SK-N-SH (cell line): ENCODE data around the gene NUDT1. TPM values are rescaled to one million over a fixed set of nuclear protein-coding genes. Genes with fewer than 3 reads are reported as not detected.

ENCODE experiments used
- CTCF ChIA-PET: fragments of 300-600, 350-600 bp; formaldehyde crosslinking; extraction: SDS; loops from one replicate; lab custom pipeline; 2021; lab: Yijun Ruan, JAX
- POLR2A ChIA-PET: fragments of 350-600 bp; sonication (Branson Sonifier 250); formaldehyde crosslinking; extraction: SDS; loops from one replicate; lab custom pipeline; 2020; ENCODE audit warnings: antibody characterized with exemption, inconsistent platforms; lab: Yijun Ruan, JAX
- DNase-seq: peaks from one replicate; pipeline ENCODE4 v3.0.0; 2012
- H2AFZ ChIP-seq: fragments of 200-600 bp; sonication (generic); 2 replicates; pipeline ENCODE4 v1.8.1; 2016; ENCODE audit warnings: antibody characterized with exemption, mild to moderate bottlenecking, low read depth
- H3F3A ChIP-seq: fragments of 200-600 bp; sonication (generic); replicated peaks from 2 replicates; pipeline ENCODE3; 2016; ENCODE audit warnings: antibody characterized with exemption, mild to moderate bottlenecking; ENCODE audit not compliant: insufficient read depth
- H3K27ac ChIP-seq, 2 experiments: fragments of 200-500 bp in 1 of 2; fragments of 200-600 bp in 1 of 2; sonication (Bioruptor generic) in 1 of 2; sonication (generic), shearing (Covaris generic) in 1 of 2; 2 replicates each; pipeline versions ENCODE4 v1.5.1 to v1.6.1; 2014 to 2016; ENCODE audit warnings: low read depth in 2 of 2, inconsistent platforms in 1 of 2, low read length in 1 of 2, mild to moderate bottlenecking in 1 of 2, mixed read lengths in 1 of 2
- H3K27me3 ChIP-seq: fragments of 200-600 bp; sonication (generic), shearing (Covaris generic); 2 replicates; pipeline ENCODE4 v1.6.1; 2016; ENCODE audit warnings: mixed run types; ENCODE audit not compliant: insufficient read depth
- H3K36me3 ChIP-seq, 2 experiments: fragments of 200-500 bp in 1 of 2; fragments of 200-600 bp in 1 of 2; sonication (Bioruptor generic) in 1 of 2; sonication (generic) in 1 of 2; replicated peaks in 1 of 2; 2 replicates each; pipeline versions ENCODE3 to v1.5.1; 2014 to 2016; ENCODE audit warnings: low read length in 1 of 2, mild to moderate bottlenecking in 1 of 2; ENCODE audit not compliant: insufficient read depth in 2 of 2, control insufficient read depth in 1 of 2
- H3K4me1 ChIP-seq, 2 experiments: fragments of 200-500 bp in 1 of 2; fragments of 200-600 bp in 1 of 2; sonication (Bioruptor generic) in 1 of 2; sonication (generic), shearing (Covaris generic) in 1 of 2; 2 replicates each; pipeline versions ENCODE4 v1.5.1 to v1.6.1; 2014 to 2016; ENCODE audit warnings: low read depth in 1 of 2, low read length in 1 of 2, mixed run types in 1 of 2; ENCODE audit not compliant: insufficient read depth in 2 of 2, control insufficient read depth in 1 of 2
- H3K4me2 ChIP-seq: fragments of 200-600 bp; sonication (generic), shearing (Covaris generic); 2 replicates; pipeline ENCODE4 v1.6.1; 2017; ENCODE audit warnings: mixed run types
- H3K4me3 ChIP-seq, 2 experiments: fragments of 200-500 bp in 1 of 2; fragments of 200-600 bp in 1 of 2; sonication (Bioruptor generic) in 1 of 2; sonication (generic), shearing (Covaris generic) in 1 of 2; 2 replicates each; pipeline versions ENCODE4 v1.5.1 to v1.8.1; 2014 to 2016; ENCODE audit warnings: low read depth in 2 of 2, inconsistent platforms in 1 of 2, low read length in 1 of 2, mild to moderate bottlenecking in 1 of 2, mixed read lengths in 1 of 2, moderate library complexity in 1 of 2
- H3K79me2 ChIP-seq: fragments of 200-600 bp; sonication (generic); 2 replicates; pipeline ENCODE4 v1.8.1; 2017; ENCODE audit warnings: mild to moderate bottlenecking; ENCODE audit not compliant: insufficient read depth
- H3K9ac ChIP-seq: fragments of 200-600 bp; sonication (generic); 2 replicates; pipeline ENCODE4 v1.6.1; 2017; ENCODE audit warnings: mixed run types
- H3K9me2 ChIP-seq: fragments of 200-600 bp; sonication (generic); 2 replicates; pipeline ENCODE4 v1.6.1; 2017; ENCODE audit warnings: mixed run types
- H3K9me3 ChIP-seq: fragments of 200-600 bp; sonication (generic); 2 replicates; pipeline ENCODE4 v1.6.1; 2017; ENCODE audit warnings: mixed run types, mild to moderate bottlenecking, moderate library complexity
- H4K20me1 ChIP-seq: fragments of 200-600 bp; sonication (generic); 2 replicates; pipeline ENCODE4 v1.6.1; 2017; ENCODE audit warnings: mild to moderate bottlenecking, mixed run types; ENCODE audit not compliant: insufficient read depth
- ELF1 ChIP-seq: IDR thresholded peaks from 2 replicates; pipeline ENCODE4 v1.4.0; 2012
- FOXJ3 ChIP-seq: sonication (generic); formaldehyde crosslinking; IDR thresholded peaks from 2 replicates; pipeline ENCODE4 v1.5.1; 2020; ENCODE audit warnings: mild to moderate bottlenecking, missing genetic modification reagents
- JUND ChIP-seq: IDR thresholded peaks from 2 replicates; pipeline ENCODE4 v1.4.0; 2012
- MEF2A ChIP-seq: IDR thresholded peaks from 2 replicates; pipeline ENCODE4 v1.4.0; 2012; ENCODE audit warnings: low read depth, borderline replicate concordance
- MXI1 ChIP-seq: IDR thresholded peaks from 2 replicates; pipeline ENCODE4 v1.6.1; 2012; ENCODE audit warnings: mild to moderate bottlenecking, low read depth, low read length, improper control_type of control experiment
- NFIC ChIP-seq: IDR thresholded peaks from 2 replicates; pipeline ENCODE4 v1.4.0; 2012; ENCODE audit warnings: borderline replicate concordance
- RCOR1 ChIP-seq: fragments of 150-350 bp; IDR thresholded peaks from 2 replicates; pipeline ENCODE4 v1.6.1; 2017; ENCODE audit warnings: antibody characterized with exemption, low read length
- REST ChIP-seq: IDR thresholded peaks from 2 replicates; pipeline ENCODE4 v1.6.1; 2012; ENCODE audit warnings: mild to moderate bottlenecking, low read depth, low read length, moderate library complexity
- RFX5 ChIP-seq: IDR thresholded peaks from 2 replicates; pipeline ENCODE4 v1.6.1; 2012; ENCODE audit warnings: mild to moderate bottlenecking, improper control_type of control experiment, low read length
- RXRA ChIP-seq: IDR thresholded peaks from 2 replicates; pipeline ENCODE4 v1.4.0; 2012; ENCODE audit warnings: low read depth, mild to moderate bottlenecking, borderline replicate concordance
- TCF12 ChIP-seq: IDR thresholded peaks from 2 replicates; pipeline ENCODE4 v1.4.0; 2012
- TEAD4 ChIP-seq: IDR thresholded peaks from 2 replicates; pipeline ENCODE4 v1.4.0; 2012; ENCODE audit warnings: mild to moderate bottlenecking, borderline replicate concordance; ENCODE audit not compliant: insufficient read depth
- ZBTB33 ChIP-seq: IDR thresholded peaks from 2 replicates; pipeline ENCODE4 v1.4.0; 2012; ENCODE audit warnings: low read depth, borderline replicate concordance
- WGBS: methylation state at CpG from one replicate; pipeline ENCODE4 v1.1.6; 2017; ENCODE audit warnings: low lambda C conversion rate; 5-methylcytosine and 5-hydroxymethylcytosine counted together
- polyA plus RNA-seq, 3 experiments: library from polyadenylated mRNA; depleted of rRNA; stranded (reverse); fragments of >200 nt; gene quantifications; 2 replicates each; pipeline ENCODE4 v1.2.3, GENCODE V29; 2012
- TF ChIP-seq, protein P1 (sequence below): IDR thresholded peaks from 2 replicates; pipeline ENCODE4 v1.4.0; 2012; ENCODE audit warnings: low read depth, borderline replicate concordance
- TF ChIP-seq, protein P2 (sequence below): fragments of 200-600 bp; sonication (generic); IDR thresholded peaks from 2 replicates; pipeline ENCODE4 v1.6.1; 2017; ENCODE audit warnings: antibody characterized with exemption, mild to moderate bottlenecking, moderate library complexity

Gene NUDT1
- polyA plus RNA-seq, 1 of the 3 experiments (the other 2 are of a cell fraction) = 98.1 TPM

GRCh38 chr7:2283074-2283473 lies 41.0 kb downstream of the NUDT1 start:
- no peak overlapping the region for H3K27ac ChIP-seq
- H3K4me1 ChIP-seq = peaks cover 0 to 13% of the 10 kb centered on the region in 2 experiments; a peak in 1 of 4 replicates
- no peaks in the 10 kb centered on the region for H3K36me3 ChIP-seq
- no peak for TF ChIP-seq MXI1
- no peak for TF ChIP-seq ELF1
- no peak for TF ChIP-seq MEF2A
- no peak for TF ChIP-seq TEAD4
- no peak for TF ChIP-seq ZBTB33
- TF ChIP-seq, all 33 proteins: peak for 0
- ChIA-PET POLR2A (no interaction called here), CTCF (no interaction called here)
- no peaks in the 10 kb centered on the region for H3K27me3 ChIP-seq
- no peak overlapping the region for H2AFZ ChIP-seq
- H3K9me3 ChIP-seq = no peaks in the 10 kb centered on the region
- H3K9me2 ChIP-seq = no peaks in the 10 kb centered on the region
- H3K4me3 ChIP-seq = no peak overlapping the region
- 0 out of 2 replicates have a peak, but pooled peaks cover 5% of the 10 kb centered on the region for H4K20me1 ChIP-seq
- H3K79me2 ChIP-seq = peaks cover 11% of the 10 kb centered on the region; the same call in 1 of the 2 replicates
- DNase-seq = no peak
- 93% methylated on average over 10 of the region's 20 CpGs for WGBS
- no peak overlapping the region for H3K4me2 ChIP-seq
- H3F3A ChIP-seq = no peaks in the 10 kb centered on the region
- H3K9ac ChIP-seq = no peak overlapping the region

- Histone ChIP-seq H3K27ac (no peak overlapping the region), H3K79me2 (peaks cover 10% of the 10 kb centered on the region; the same call in 1 of the 2 replicates), H4K20me1 (0 out of 2 replicates have a peak, but pooled peaks cover 5% of the 10 kb centered on the region), H3K36me3 (no peaks in the 10 kb centered on the region), H3K9me2 (no peaks in the 10 kb centered on the region), H3K27me3 (no peaks in the 10 kb centered on the region), H3K4me1 (no peaks in the 10 kb centered on the region), H3K4me2 (no peak overlapping the region), H3K9ac (no peak overlapping the region), H3K4me3 (no peak overlapping the region), H3K9me3 (no peaks in the 10 kb centered on the region), H3F3A (no peaks in the 10 kb centered on the region), H2AFZ (no peak overlapping the region)
- DNase-seq = no peak
- POLR2A ChIA-PET = no interaction called here
- no peak for TF ChIP-seq FOXJ3 (CRISPR knock-in tag)
- no peak for TF ChIP-seq NFIC
- TF ChIP-seq TCF12 = no peak
- no peak for TF ChIP-seq REST
- TF ChIP-seq, protein P1, sequence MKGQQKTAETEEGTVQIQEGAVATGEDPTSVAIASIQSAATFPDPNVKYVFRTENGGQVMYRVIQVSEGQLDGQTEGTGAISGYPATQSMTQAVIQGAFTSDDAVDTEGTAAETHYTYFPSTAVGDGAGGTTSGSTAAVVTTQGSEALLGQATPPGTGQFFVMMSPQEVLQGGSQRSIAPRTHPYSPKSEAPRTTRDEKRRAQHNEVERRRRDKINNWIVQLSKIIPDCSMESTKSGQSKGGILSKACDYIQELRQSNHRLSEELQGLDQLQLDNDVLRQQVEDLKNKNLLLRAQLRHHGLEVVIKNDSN = no peak
- TF ChIP-seq RXRA = no peak
- no peak for TF ChIP-seq RCOR1
- no peak for TF ChIP-seq JUND
- no peak for TF ChIP-seq RFX5
- TF ChIP-seq, protein P2, sequence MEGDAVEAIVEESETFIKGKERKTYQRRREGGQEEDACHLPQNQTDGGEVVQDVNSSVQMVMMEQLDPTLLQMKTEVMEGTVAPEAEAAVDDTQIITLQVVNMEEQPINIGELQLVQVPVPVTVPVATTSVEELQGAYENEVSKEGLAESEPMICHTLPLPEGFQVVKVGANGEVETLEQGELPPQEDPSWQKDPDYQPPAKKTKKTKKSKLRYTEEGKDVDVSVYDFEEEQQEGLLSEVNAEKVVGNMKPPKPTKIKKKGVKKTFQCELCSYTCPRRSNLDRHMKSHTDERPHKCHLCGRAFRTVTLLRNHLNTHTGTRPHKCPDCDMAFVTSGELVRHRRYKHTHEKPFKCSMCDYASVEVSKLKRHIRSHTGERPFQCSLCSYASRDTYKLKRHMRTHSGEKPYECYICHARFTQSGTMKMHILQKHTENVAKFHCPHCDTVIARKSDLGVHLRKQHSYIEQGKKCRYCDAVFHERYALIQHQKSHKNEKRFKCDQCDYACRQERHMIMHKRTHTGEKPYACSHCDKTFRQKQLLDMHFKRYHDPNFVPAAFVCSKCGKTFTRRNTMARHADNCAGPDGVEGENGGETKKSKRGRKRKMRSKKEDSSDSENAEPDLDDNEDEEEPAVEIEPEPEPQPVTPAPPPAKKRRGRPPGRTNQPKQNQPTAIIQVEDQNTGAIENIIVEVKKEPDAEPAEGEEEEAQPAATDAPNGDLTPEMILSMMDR = no peak
- 92% methylated on average over 8 of the region's 8 CpGs for WGBS
- CTCF ChIA-PET = no interaction called here
Observed at GRCh38 chr7:2287745-2288144, 45.7 kb downstream of the NUDT1 start.
